HG02642 (cell line): ENCODE measurements around the gene ZFP64.
A peak's percentile ranks its signal among the peaks of the same experiment; 100 is the strongest.
"Not testable (repeated sequence)": the region's sequence is repeated elsewhere in the genome, so short reads cannot be mapped to it uniquely, and the experiment has no call there.

Experiments
- ATAC-seq: cut with Tn5 transposase; IDR thresholded peaks from one replicate; pipeline ENCODE4 v1.9.1; 2021; ENCODE audit warnings: mild to moderate bottlenecking; ENCODE audit not compliant: unreplicated experiment, poor library complexity

Gene ZFP64

GRCh38 chr20:52191132-52191915, at the start of gene ZFP64:
Gene ZFP64 (minus strand): TSS chr20:52191779. CDS start chr20:52191636, 143 bp downstream.
- ATAC-seq = peak; percentile 82

- no peak for ATAC-seq
These were observed 49.2 kb upstream of the ZFP64 start for GRCh38 chr20:52240802-52241201.

- no peak for ATAC-seq
These were observed 47.5 kb upstream of the ZFP64 start for GRCh38 chr20:52239102-52239501.

- no peak for ATAC-seq
These were observed 44.7 kb upstream of the ZFP64 start for GRCh38 chr20:52236292-52236691.

- no peak for ATAC-seq
These were observed 43.5 kb upstream of the ZFP64 start for GRCh38 chr20:52235129-52235528.

- ATAC-seq = no peak
These were observed 42.9 kb upstream of the ZFP64 start for GRCh38 chr20:52234302-52235045.

GRCh38 chr20:52231230-52231746, 39.7 kb upstream of the ZFP64 start:
- no peak for ATAC-seq

- ATAC-seq = no peak
These were observed 38.8 kb upstream of the ZFP64 start for GRCh38 chr20:52230409-52230808.

- not testable (repeated sequence) for ATAC-seq
These were observed 37.8 kb upstream of the ZFP64 start for GRCh38 chr20:52229346-52229745.

- ATAC-seq = no peak
These were observed 34.8 kb upstream of the ZFP64 start for GRCh38 chr20:52226370-52226769.

GRCh38 chr20:52224920-52225319, 33.3 kb upstream of the ZFP64 start:
- ATAC-seq = no peak

- ATAC-seq = not testable (repeated sequence)
These were observed 29.8 kb upstream of the ZFP64 start for GRCh38 chr20:52221362-52221761.

- ATAC-seq = not testable (repeated sequence)
These were observed 29.3 kb upstream of the ZFP64 start for GRCh38 chr20:52220891-52221290.

GRCh38 chr20:52219441-52219840, 27.9 kb upstream of the ZFP64 start:
- no peak for ATAC-seq

GRCh38 chr20:52217689-52218395, 26.3 kb upstream of the ZFP64 start:
- ATAC-seq = no peak

- ATAC-seq = no peak
These were observed 22.4 kb upstream of the ZFP64 start for GRCh38 chr20:52213995-52214394.

GRCh38 chr20:52212943-52213342, 21.4 kb upstream of the ZFP64 start:
- ATAC-seq = no peak

- ATAC-seq = no peak
These were observed 18.7 kb upstream of the ZFP64 start for GRCh38 chr20:52210037-52210990.

- no peak for ATAC-seq
These were observed 17.6 kb upstream of the ZFP64 start for GRCh38 chr20:52209154-52209571.
